ENCODE results near the gene RPL27A.

- TF ChIP-seq POLR2A (IDR thresholded peaks at IDR 0.05; ENCODE audit: low read depth, low read length), result no peak
- TF ChIP-seq TAF1 (IDR thresholded peaks at IDR 0.05; ENCODE audit: borderline replicate concordance, low read depth, low read length), result no peak
Measured at GRCh38 chr11:8714622-8715225, 32.1 kb downstream of the RPL27A start.

Data from GM12892 (cell line).